HG03064 (cell line): ENCODE data around the gene HSPA6.
"Not testable (repeated sequence)": the region's sequence is repeated elsewhere in the genome, so short reads cannot be mapped to it uniquely, and the experiment has no call there.

Experiments used
- ATAC-seq: cut with Tn5 transposase; IDR thresholded peaks from one replicate; pipeline ENCODE4 v1.9.1; 2021; ENCODE audit warnings: low read depth; ENCODE audit not compliant: unreplicated experiment

Gene HSPA6

GRCh38 chr1:161531986-161532643, 7.8 kb downstream of the HSPA6 start:
- ATAC-seq: no peak

- ATAC-seq: not testable (repeated sequence)
Observed at GRCh38 chr1:161532644-161533567, 8.6 kb downstream of the HSPA6 start.

- not testable (repeated sequence) for ATAC-seq
Observed at GRCh38 chr1:161537068-161537669, 12.8 kb downstream of the HSPA6 start.

GRCh38 chr1:161538925-161539479, 14.7 kb downstream of the HSPA6 start:
- ATAC-seq: not testable (repeated sequence)

GRCh38 chr1:161539731-161540569, 15.6 kb downstream of the HSPA6 start:
- ATAC-seq: peak; percentile 40

- ATAC-seq: peak; percentile 22
Observed at GRCh38 chr1:161540570-161540960, 16.2 kb downstream of the HSPA6 start.

- peak; percentile 74 for ATAC-seq
Observed at GRCh38 chr1:161542091-161542559, 17.8 kb downstream of the HSPA6 start.

- ATAC-seq: not testable (repeated sequence)
Observed at GRCh38 chr1:161543125-161543524, 18.8 kb downstream of the HSPA6 start.

- ATAC-seq: not testable (repeated sequence)
Observed at GRCh38 chr1:161545005-161545731, 20.8 kb downstream of the HSPA6 start.

GRCh38 chr1:161547995-161548741, 23.8 kb downstream of the HSPA6 start:
- ATAC-seq: not testable (repeated sequence)

- ATAC-seq: not testable (repeated sequence)
Observed at GRCh38 chr1:161548749-161549406, 24.5 kb downstream of the HSPA6 start.

GRCh38 chr1:161549652-161550051, 25.3 kb downstream of the HSPA6 start, which contains the start of gene FCGR3A:
FCGR3A (minus strand) TSS chr1:161549818; CDS start chr1:161549736, 82 bp downstream.
- ATAC-seq: no peak

GRCh38 chr1:161550942-161551341, 26.6 kb downstream of the HSPA6 start:
- not testable (repeated sequence) for ATAC-seq

- ATAC-seq: not testable (repeated sequence)
Observed at GRCh38 chr1:161553631-161554030, 29.3 kb downstream of the HSPA6 start.

- ATAC-seq: not testable (repeated sequence)
Observed at GRCh38 chr1:161554340-161554739, 30.0 kb downstream of the HSPA6 start.

- not testable (repeated sequence) for ATAC-seq
Observed at GRCh38 chr1:161554815-161555417, 30.6 kb downstream of the HSPA6 start.

GRCh38 chr1:161556143-161556542, 31.8 kb downstream of the HSPA6 start:
- not testable (repeated sequence) for ATAC-seq
